Smooth muscle cell of the coronary artery (primary cell): ENCODE data around the gene HYLS1. TPM values are rescaled to one million over a fixed set of nuclear protein-coding genes. Genes with fewer than 3 reads are reported as not detected.

Source experiments
- total RNA-seq: library from RNA; depleted of rRNA; stranded (reverse); fragments of >200 nt; gene quantifications from 2 replicates; pipeline ENCODE4 v1.2.3, GENCODE V29; 2014; ENCODE audit warnings: low replicate concordance

HYLS1 gene
- total RNA-seq, result 3.0 and 4.0 TPM in 2 replicates

GRCh38 chr11:125887373-125888324, at the start of gene HYLS1:
Gene HYLS1 (plus strand): TSS chr11:125887668. CDS start chr11:125899369, 11,701 bp downstream.

GRCh38 chr11:125902927-125903710, 15.7 kb downstream of the HYLS1 start, which contains the start of gene PUS3:
Gene PUS3 (minus strand): TSS chr11:125903206. CDS start chr11:125896284, 6,922 bp downstream.

GRCh38 chr11:125903711-125904659, 16.5 kb downstream of the HYLS1 start, which contains the start of gene DDX25:
Gene DDX25 (plus strand): TSS chr11:125904508. CDS start chr11:125904518, 10 bp downstream.

GRCh38 chr11:125945797-125946520, 58.5 kb downstream of the HYLS1 start, which contains the start of gene VSIG10L2:
Gene VSIG10L2 (plus strand): TSS chr11:125946044. CDS start chr11:125946056, 12 bp downstream.

Other genes starting within 250 kb of the HYLS1 start
- not detected in 2 replicates for gene ACRV1, start 206.8 kb upstream of the HYLS1 start, total RNA-seq
- gene PATE1, start 141.4 kb upstream of the HYLS1 start, total RNA-seq, result not detected in 2 replicates
- gene PATE2, start 108.8 kb upstream of the HYLS1 start, total RNA-seq, result 0.15 TPM in 1 of 2 replicates, not detected in the other
- gene PATE3, start 99.5 kb upstream of the HYLS1 start, total RNA-seq, result not detected in 2 replicates
- not detected in 2 replicates for gene PATE4, start 54.4 kb upstream of the HYLS1 start, total RNA-seq
- 10.9 and 12.1 TPM in 2 replicates for gene PUS3, start 15.5 kb downstream of the HYLS1 start, total RNA-seq
- 0.12 TPM in 1 of 2 replicates, not detected in the other for gene DDX25, start 16.8 kb downstream of the HYLS1 start, total RNA-seq
- not detected in 2 replicates for gene VSIG10L2, start 58.4 kb downstream of the HYLS1 start, total RNA-seq
- gene CDON, start 175.2 kb downstream of the HYLS1 start, total RNA-seq, result 3.0 and 104 TPM in 2 replicates